Choroid plexus epithelial cell (primary cell): ENCODE measurements around the gene MGAT5.

Source experiments
- DNase-seq: peaks from one replicate; pipeline ENCODE4 v3.0.0-alpha.2; 2010; ENCODE audit warnings: low read depth
- H3K4me3 ChIP-seq: 2 replicates; pipeline ENCODE4 v1.5.1; 2011; ENCODE audit warnings: low read depth, mild to moderate bottlenecking, control low read depth, low read length, moderate library complexity
- CTCF ChIP-seq: conservative IDR thresholded peaks from 2 replicates; pipeline ENCODE4 v1.5.1; 2011; ENCODE audit warnings: low read depth, mild to moderate bottlenecking, control low read depth, inconsistent platforms, low read length, moderate library complexity

The MGAT5 gene

GRCh38 chr2:134498654-134499053, 244.8 kb downstream of the MGAT5 start:
- H3K4me3 ChIP-seq: no peak overlapping the region
- DNase-seq: no peak
- TF ChIP-seq CTCF: no peak

DNA sequence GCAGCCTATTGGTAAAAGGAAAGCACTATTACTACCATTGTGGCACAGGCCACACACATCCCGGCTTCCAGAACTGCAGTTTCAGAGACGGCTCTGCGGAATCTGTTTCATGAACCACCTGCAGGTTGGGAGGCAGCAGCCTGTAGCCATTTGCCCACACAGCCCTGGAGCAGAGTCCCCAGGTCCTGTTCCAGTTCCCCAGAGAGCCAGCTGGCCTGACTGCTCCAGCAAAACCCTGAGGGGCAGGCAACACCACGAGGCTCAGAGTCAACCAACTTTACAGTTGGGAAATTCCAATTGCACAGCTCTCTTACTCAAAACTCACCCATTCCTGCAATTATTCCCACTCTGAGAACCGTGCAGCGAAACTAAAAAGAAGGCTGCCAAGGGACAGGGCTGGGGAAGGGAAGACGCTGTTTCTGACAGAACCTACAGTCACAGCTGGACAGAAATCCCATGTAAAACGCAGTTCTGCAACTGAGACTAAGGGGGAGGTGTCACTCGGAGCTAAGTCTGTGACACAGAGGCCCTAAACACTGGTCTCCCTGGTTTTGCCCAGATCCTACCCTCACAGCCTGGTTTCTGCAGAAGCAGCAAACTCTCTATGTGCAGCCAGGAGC, 245.5 kb downstream of the MGAT5 start:
- no peak for TF ChIP-seq CTCF
- no peak overlapping the region for H3K4me3 ChIP-seq
- no peak for DNase-seq

DNA sequence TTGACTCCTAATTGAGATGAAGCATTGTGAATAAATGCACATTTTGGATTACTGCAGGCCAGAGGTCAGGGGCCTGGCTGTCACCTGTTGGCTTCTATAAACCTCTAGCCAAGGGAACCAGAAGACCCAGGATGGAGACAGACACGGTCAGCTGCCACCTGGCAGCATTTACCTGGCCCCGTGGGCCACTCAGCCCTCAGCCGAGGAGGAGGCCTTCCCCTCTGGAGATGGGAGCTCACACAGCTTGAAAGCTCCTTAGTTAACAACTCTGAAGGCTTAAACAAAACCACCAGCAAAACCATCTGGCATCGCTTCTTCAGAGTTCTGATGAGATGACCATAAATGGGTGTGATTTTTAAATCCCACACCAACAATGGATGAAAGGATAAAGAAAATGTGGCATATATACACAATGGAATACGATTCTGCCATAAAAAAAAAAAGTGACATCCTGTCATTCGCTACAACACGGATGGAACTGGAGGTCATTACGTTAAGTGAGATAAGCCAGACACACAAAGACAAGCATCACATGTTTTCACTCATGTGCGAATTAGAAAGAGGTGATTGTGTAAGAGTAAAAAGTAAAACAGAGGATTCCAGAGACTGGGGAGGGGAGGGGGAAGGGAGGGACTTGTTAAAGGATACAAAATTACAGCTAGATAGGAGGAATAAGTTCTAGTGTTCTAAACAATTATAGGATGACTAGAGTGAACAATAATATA, 246.5 kb downstream of the MGAT5 start:
- no peak for DNase-seq
- no peak for TF ChIP-seq CTCF
- H3K4me3 ChIP-seq: no peak overlapping the region

DNA sequence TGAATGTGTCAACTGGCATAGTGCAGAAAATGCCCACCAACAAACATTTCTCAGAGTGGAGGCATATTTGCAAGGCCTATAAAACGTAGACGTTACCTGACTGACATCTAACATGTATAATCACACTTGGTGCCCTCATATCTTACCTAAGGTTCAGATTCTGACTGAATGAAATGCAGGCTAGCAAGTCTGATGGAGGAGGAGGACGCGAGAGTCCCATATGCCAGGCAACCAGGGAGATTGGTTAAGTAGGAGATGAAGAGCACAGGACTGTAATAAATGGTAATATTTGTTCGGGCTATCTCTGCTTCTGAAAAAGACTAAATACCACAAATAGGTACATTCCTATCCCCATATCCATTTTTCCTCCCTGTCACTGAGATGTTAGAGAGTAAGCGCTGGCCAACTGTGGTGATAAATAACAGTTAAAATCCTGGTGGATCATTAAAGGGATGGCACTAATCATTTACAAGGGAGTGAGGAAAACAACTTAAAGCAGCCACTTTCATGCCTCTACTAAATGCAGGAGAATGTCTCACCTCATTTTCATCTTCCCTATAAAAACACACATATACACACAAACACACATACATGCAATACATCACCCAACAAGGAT, 247.7 kb downstream of the MGAT5 start:
- DNase-seq: no peak
- TF ChIP-seq CTCF: no peak
- no peak overlapping the region for H3K4me3 ChIP-seq

DNA sequence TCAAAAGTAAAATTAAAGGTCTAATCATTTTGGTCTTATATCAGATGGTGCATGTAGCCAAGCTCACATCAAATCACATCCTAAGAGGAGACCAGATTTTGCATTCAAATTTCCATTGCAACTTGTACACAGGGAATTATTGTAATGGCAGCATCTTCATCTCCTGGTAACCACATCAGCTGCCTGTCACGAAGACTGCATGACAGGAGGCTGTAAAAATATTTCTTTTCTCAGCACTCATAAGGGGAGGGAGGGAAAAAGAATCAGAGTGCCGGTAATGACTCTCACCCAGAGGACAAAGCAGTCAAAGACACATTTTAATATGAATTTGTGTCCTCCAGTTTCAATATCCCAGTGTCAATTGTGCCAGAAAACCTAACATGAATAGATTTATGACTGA, 248.2 kb downstream of the MGAT5 start:
- no peak overlapping the region for H3K4me3 ChIP-seq
- DNase-seq: no peak
- TF ChIP-seq CTCF: no peak
